Cortex of kidney (tissue), 1 donor: ENCODE measurements around the gene HHLA2.
"Not testable (repeated sequence)": the region's sequence is repeated elsewhere in the genome, so short reads cannot be mapped to it uniquely, and the experiment has no call there.

Experiments
- DNase-seq: peaks from one replicate; lab custom pipeline; 2025; lab: John Stamatoyannopoulos, UW

HHLA2 gene

GRCh38 chr3:108296239-108296638 lies at the start of gene HHLA2:
Gene HHLA2 (plus strand): TSS chr3:108296548. CDS start chr3:108351814, 55,266 bp downstream.
- no peak for DNase-seq

- no peak for DNase-seq
These were observed 45.7 kb upstream of the HHLA2 start for GRCh38 chr3:108250626-108251025.

- no peak for DNase-seq
These were observed 45.1 kb upstream of the HHLA2 start for GRCh38 chr3:108251265-108251664.

- no peak for DNase-seq
These were observed 44.5 kb upstream of the HHLA2 start for GRCh38 chr3:108251844-108252243.

GRCh38 chr3:108255131-108255530 lies 41.2 kb upstream of the HHLA2 start:
- DNase-seq: no peak

- DNase-seq: not testable (repeated sequence)
These were observed 31.6 kb upstream of the HHLA2 start for GRCh38 chr3:108264534-108265298.

GRCh38 chr3:108268235-108268634 lies 28.1 kb upstream of the HHLA2 start:
- not testable (repeated sequence) for DNase-seq

- no peak for DNase-seq
These were observed 24.7 kb upstream of the HHLA2 start for GRCh38 chr3:108271626-108272025.

GRCh38 chr3:108279066-108279465 lies 17.3 kb upstream of the HHLA2 start:
- DNase-seq: not testable (repeated sequence)

GRCh38 chr3:108280476-108280875 lies 15.9 kb upstream of the HHLA2 start:
- no peak for DNase-seq

- no peak for DNase-seq
These were observed 14.7 kb upstream of the HHLA2 start for GRCh38 chr3:108281670-108282069.

- DNase-seq: no peak
These were observed 13.3 kb upstream of the HHLA2 start for GRCh38 chr3:108283006-108283405.

GRCh38 chr3:108283989-108284388 lies 12.4 kb upstream of the HHLA2 start:
- DNase-seq: no peak

- no peak for DNase-seq
These were observed 11.2 kb upstream of the HHLA2 start for GRCh38 chr3:108285176-108285575.

GRCh38 chr3:108287146-108287545 lies 9.2 kb upstream of the HHLA2 start:
- DNase-seq: no peak

GRCh38 chr3:108288193-108288592 lies 8.2 kb upstream of the HHLA2 start:
- DNase-seq: not testable (repeated sequence)

GRCh38 chr3:108289159-108289558 lies 7.2 kb upstream of the HHLA2 start:
- DNase-seq: no peak

GRCh38 chr3:108292450-108292849 lies 3.9 kb upstream of the HHLA2 start:
- DNase-seq: no peak

- no peak for DNase-seq
These were observed 3.4 kb upstream of the HHLA2 start for GRCh38 chr3:108292905-108293328.

- DNase-seq: no peak
These were observed 2.5 kb upstream of the HHLA2 start for GRCh38 chr3:108293858-108294257.

- no peak for DNase-seq
These were observed 750 bp upstream of the HHLA2 start for GRCh38 chr3:108295421-108296175.

GRCh38 chr3:108297647-108298046 lies 1.3 kb downstream of the HHLA2 start:
- DNase-seq: no peak

- no peak for DNase-seq
These were observed 1.7 kb downstream of the HHLA2 start for GRCh38 chr3:108298056-108298455.
